ENCODE data around the gene KIF15.

Gene KIF15

GRCh38 chr3:44825264-44825925, 63.8 kb downstream of the KIF15 start:
- DNase-seq (ENCODE audit: low read depth) = peak; percentile 38
- H3K4me3 ChIP-seq (ENCODE audit: control insufficient read depth, low read depth, low read length) = no peak overlapping the region
- TF ChIP-seq CTCF (IDR thresholded peaks at IDR 0.05; ENCODE audit: control insufficient read depth, insufficient read depth, low read depth, low read length, missing control alignments) = no peak

- H3K4me3 ChIP-seq (ENCODE audit: control insufficient read depth, low read depth, low read length) = no peak overlapping the region
- DNase-seq (ENCODE audit: low read depth) = no peak
- no peak for TF ChIP-seq CTCF (IDR thresholded peaks at IDR 0.05; ENCODE audit: control insufficient read depth, insufficient read depth, low read depth, low read length, missing control alignments)
Measured at GRCh38 chr3:44827196-44827595, 65.6 kb downstream of the KIF15 start.

GRCh38 chr3:44831232-44831631, 69.6 kb downstream of the KIF15 start:
- no peak for TF ChIP-seq CTCF (IDR thresholded peaks at IDR 0.05; ENCODE audit: control insufficient read depth, insufficient read depth, low read depth, low read length, missing control alignments)
- H3K4me3 ChIP-seq (ENCODE audit: control insufficient read depth, low read depth, low read length) = no peak overlapping the region
- no peak for DNase-seq (ENCODE audit: low read depth)

GRCh38 chr3:44832032-44832431, 70.4 kb downstream of the KIF15 start:
- TF ChIP-seq CTCF (IDR thresholded peaks at IDR 0.05; ENCODE audit: control insufficient read depth, insufficient read depth, low read depth, low read length, missing control alignments) = no peak
- no peak for DNase-seq (ENCODE audit: low read depth)
- no peak overlapping the region for H3K4me3 ChIP-seq (ENCODE audit: control insufficient read depth, low read depth, low read length)

- DNase-seq (ENCODE audit: low read depth) = no peak
- TF ChIP-seq CTCF (IDR thresholded peaks at IDR 0.05; ENCODE audit: control insufficient read depth, insufficient read depth, low read depth, low read length, missing control alignments) = no peak
- no peak overlapping the region for H3K4me3 ChIP-seq (ENCODE audit: control insufficient read depth, low read depth, low read length)
Measured at GRCh38 chr3:44832965-44833364, 71.4 kb downstream of the KIF15 start.

GRCh38 chr3:44833394-44833793, 71.8 kb downstream of the KIF15 start:
- no peak overlapping the region for H3K4me3 ChIP-seq (ENCODE audit: control insufficient read depth, low read depth, low read length)
- DNase-seq (ENCODE audit: low read depth) = no peak
- TF ChIP-seq CTCF (IDR thresholded peaks at IDR 0.05; ENCODE audit: control insufficient read depth, insufficient read depth, low read depth, low read length, missing control alignments) = no peak
